CD4-positive, alpha-beta T cell treated with Interleukin-6 at 100 ng/mL for 8 hours (primary cell): ENCODE results near the gene DSCAML1.

Experiments used
- DNase-seq: peaks from one replicate; pipeline ENCODE4 v3.0.0-alpha.2; 2020; ENCODE audit warnings: mixed read lengths, low spot score

DSCAML1 gene

DNA sequence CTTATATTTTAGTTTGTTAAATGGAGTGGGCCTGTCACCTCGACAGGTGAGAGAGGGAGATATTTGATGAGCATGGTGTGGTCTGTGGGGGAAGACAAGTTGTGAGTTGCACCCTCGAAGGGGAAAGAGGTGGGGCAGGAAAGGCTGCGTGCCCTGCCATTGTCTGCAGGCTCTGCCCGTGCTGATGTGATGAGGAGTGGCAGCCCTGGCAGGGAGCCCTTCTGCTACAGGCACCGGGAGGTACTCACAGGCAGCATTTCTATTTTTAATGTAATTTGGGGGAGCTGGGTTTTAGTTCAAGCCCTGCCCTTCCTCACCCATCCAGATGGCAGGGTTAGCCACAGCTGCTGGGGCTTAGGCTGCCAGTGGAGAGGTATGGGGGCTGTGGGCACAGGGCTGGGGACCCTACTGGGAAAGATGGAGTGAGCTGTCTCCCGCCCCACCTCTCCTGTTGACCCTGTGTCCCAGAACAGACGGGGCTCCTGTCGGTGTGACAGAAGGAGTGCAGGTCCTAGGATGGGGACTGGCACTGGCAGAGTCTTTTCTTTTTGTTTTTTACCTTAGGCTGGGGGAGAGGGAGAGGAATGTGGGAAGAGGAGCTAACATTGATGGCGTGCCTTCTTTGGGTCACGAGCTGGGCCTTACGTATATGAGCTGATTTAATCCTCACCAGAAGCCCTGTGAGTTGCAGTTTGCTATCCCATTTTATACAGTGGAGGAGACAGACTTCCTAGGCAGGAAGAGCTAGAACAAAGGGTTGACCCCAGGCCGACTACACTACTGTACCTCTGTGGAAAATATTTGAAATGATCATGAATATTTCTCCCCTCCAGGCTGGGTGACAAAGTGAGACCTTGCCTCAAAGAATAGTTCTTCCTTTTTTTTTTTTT, 417.8 kb downstream of the DSCAML1 start:
- no peak for DNase-seq
